GM21447 (cell line): ENCODE results near the gene ENHO.
"Not testable (repeated sequence)": the region's sequence is repeated elsewhere in the genome, so short reads cannot be mapped to it uniquely, and the experiment has no call there.

Experiments
- ATAC-seq: cut with Tn5 transposase; IDR thresholded peaks from one replicate; pipeline ENCODE4 v1.9.1; 2021; ENCODE audit not compliant: unreplicated experiment

The ENHO gene

GRCh38 chr9:34532041-34532440 lies 9.3 kb upstream of the ENHO start:
- ATAC-seq: not testable (repeated sequence)

- no peak for ATAC-seq
These were observed 3.2 kb upstream of the ENHO start for GRCh38 chr9:34526026-34526425.

- ATAC-seq: no peak
These were observed 1.6 kb upstream of the ENHO start for GRCh38 chr9:34524349-34524748.

GRCh38 chr9:34522091-34522887 lies 501 bp downstream of the ENHO start:
- ATAC-seq: no peak

GRCh38 chr9:34521406-34522045 lies 1.3 kb downstream of the ENHO start:
- ATAC-seq: no peak

- no peak for ATAC-seq
These were observed 2.0 kb downstream of the ENHO start for GRCh38 chr9:34520505-34521385.

- no peak for ATAC-seq
These were observed 2.7 kb downstream of the ENHO start for GRCh38 chr9:34520096-34520495.

- no peak for ATAC-seq
These were observed 3.3 kb downstream of the ENHO start for GRCh38 chr9:34519321-34520020.

- no peak for ATAC-seq
These were observed 3.9 kb downstream of the ENHO start for GRCh38 chr9:34518896-34519295.

GRCh38 chr9:34518110-34518616 lies 4.6 kb downstream of the ENHO start:
- ATAC-seq: no peak

- ATAC-seq: no peak
These were observed 5.6 kb downstream of the ENHO start for GRCh38 chr9:34517185-34517584.

- ATAC-seq: no peak
These were observed 6.8 kb downstream of the ENHO start for GRCh38 chr9:34515959-34516358.

GRCh38 chr9:34514816-34515215 lies 8.0 kb downstream of the ENHO start:
- no peak for ATAC-seq

- no peak for ATAC-seq
These were observed 8.4 kb downstream of the ENHO start for GRCh38 chr9:34514401-34514800.

GRCh38 chr9:34513567-34514214 lies 9.1 kb downstream of the ENHO start:
- no peak for ATAC-seq

GRCh38 chr9:34512131-34513078 lies 10.4 kb downstream of the ENHO start:
- ATAC-seq: no peak

GRCh38 chr9:34510497-34511468 lies 12.0 kb downstream of the ENHO start:
- ATAC-seq: no peak

- no peak for ATAC-seq
These were observed 13.8 kb downstream of the ENHO start for GRCh38 chr9:34508951-34509350.
